Activated naive CD8-positive, alpha-beta T cell treated with anti-CD3 and anti-CD28 coated beads, Interleukin-2, amount 10 ng/mL, durations not matched to agents 7 days and 5 days (primary cell): ENCODE measurements around the gene C11orf86. TPM values are rescaled to one million over a fixed set of nuclear protein-coding genes. Genes with fewer than 3 reads are reported as not detected.

ENCODE experiments used
- ATAC-seq: fragments of 150-1000 bp; cut with Tn5 transposase; one replicate; pipeline ENCODE4 v1.10.0; 2021; ENCODE audit warnings: low read depth, moderate library complexity
- POLR2A ChIA-PET: fragments of 350-600 bp; sonication (Branson Sonifier 250); formaldehyde crosslinking; loops from one replicate; lab custom pipeline; 2021; ENCODE audit warnings: antibody characterized with exemption; lab: Charles Lee
- DNase-seq: peaks from one replicate; pipeline ENCODE4 v3.0.0; 2021
- H3K27ac Mint-ChIP-seq: one replicate; pipeline ENCODE4 v1.8.0; 2022; ENCODE audit warnings: mild to moderate bottlenecking, mixed read lengths
- H3K27me3 Mint-ChIP-seq: one replicate; pipeline ENCODE4 v1.8.0; 2022; ENCODE audit warnings: mild to moderate bottlenecking, moderate library complexity, mixed read lengths
- H3K36me3 Mint-ChIP-seq: one replicate; pipeline ENCODE4 v1.8.0; 2021; ENCODE audit warnings: mild to moderate bottlenecking, mixed read lengths
- H3K4me1 Mint-ChIP-seq: one replicate; pipeline ENCODE4 v1.8.0; 2021; ENCODE audit warnings: mixed read lengths
- H3K4me3 Mint-ChIP-seq: one replicate; pipeline ENCODE4 v1.8.0; 2022; ENCODE audit warnings: mild to moderate bottlenecking, moderate library complexity, mixed read lengths
- H3K9me3 Mint-ChIP-seq: one replicate; pipeline ENCODE4 v1.8.0; 2021; ENCODE audit warnings: mixed read lengths
- total RNA-seq, 2 experiments: library from RNA; stranded (reverse); gene quantifications; one replicate each; pipeline ENCODE4 v1.2.3, GENCODE V29; 2021

Gene C11orf86
- total RNA-seq, 2 experiments from 2014 or later: not detected

DNA sequence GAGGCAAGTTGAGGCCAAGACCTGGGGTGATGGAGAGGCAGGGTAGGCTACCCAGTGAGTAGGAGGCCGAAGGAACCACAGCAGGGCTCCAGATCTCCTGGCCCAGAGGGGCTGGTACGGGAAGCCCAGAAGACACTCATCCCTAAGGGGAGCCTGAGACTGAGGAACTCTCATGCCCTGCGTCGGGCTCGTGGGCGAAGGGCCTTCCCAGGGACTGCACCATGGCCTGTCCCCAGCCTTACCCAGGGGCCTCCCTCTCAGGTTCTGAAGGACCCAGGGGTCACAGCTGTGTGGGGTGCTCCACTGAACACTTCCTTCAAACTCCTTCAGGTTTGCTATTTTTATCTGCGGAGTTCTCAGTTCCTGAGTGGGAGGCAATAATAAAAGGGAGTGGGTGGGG is 32.0 kb downstream of the C11orf86 start:
- Mint-ChIP-seq H3K27ac (no peak overlapping the region), H3K9me3 (no peaks in the 10 kb centered on the region), H3K4me3 (no peak overlapping the region), H3K36me3 (no peaks in the 10 kb centered on the region), H3K27me3 (peaks cover 7% of the 10 kb centered on the region), H3K4me1 (no peaks in the 10 kb centered on the region)
- POLR2A ChIA-PET: no interaction called here
- ATAC-seq (no peak), DNase-seq (no peak)

- POLR2A ChIA-PET: no interaction called here
- H3K4me1 Mint-ChIP-seq: no peaks in the 10 kb centered on the region
- H3K36me3 Mint-ChIP-seq: no peaks in the 10 kb centered on the region
- H3K27ac Mint-ChIP-seq: no peak overlapping the region
- H3K27me3 Mint-ChIP-seq: peaks cover 7% of the 10 kb centered on the region
- ATAC-seq (no peak), DNase-seq (no peak)
- no peaks in the 10 kb centered on the region for H3K9me3 Mint-ChIP-seq
- no peak overlapping the region for H3K4me3 Mint-ChIP-seq
Observed at GRCh38 chr11:67010296-67010905, 35.3 kb downstream of the C11orf86 start.

DNA sequence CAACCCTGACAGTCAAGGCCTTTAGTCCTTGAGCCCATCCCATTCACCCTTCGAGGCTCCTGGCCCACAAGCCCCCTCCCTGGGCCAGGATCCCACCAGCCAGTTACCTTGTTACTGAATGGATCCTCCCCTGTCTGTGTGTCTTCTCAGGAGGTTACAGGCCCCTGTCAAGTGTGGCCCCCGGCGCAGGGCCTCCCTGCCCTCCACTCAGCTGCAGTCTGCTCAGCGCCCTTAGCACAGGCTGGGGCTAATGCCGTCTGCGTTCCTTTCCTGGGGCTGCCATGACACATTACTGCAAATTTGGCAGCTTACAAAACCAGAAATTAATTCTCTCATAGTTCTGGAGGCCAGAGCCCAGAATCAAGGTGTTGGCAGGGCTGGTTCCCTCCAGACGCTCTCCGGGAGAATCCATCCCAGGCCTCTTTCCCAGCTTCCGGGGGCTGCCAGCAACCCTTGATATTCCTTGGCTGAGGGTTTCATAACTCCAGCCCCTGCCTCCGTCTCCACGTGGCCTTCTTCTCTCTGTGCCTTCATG is 38.5 kb downstream of the C11orf86 start:
- ATAC-seq (no peak), DNase-seq (no peak)
- Mint-ChIP-seq H3K36me3 (no peaks in the 10 kb centered on the region), H3K27me3 (peaks cover 7% of the 10 kb centered on the region), H3K9me3 (no peaks in the 10 kb centered on the region), H3K4me1 (no peaks in the 10 kb centered on the region), H3K27ac (no peak overlapping the region), H3K4me3 (no peak overlapping the region)
- POLR2A ChIA-PET: no interaction called here

DNA sequence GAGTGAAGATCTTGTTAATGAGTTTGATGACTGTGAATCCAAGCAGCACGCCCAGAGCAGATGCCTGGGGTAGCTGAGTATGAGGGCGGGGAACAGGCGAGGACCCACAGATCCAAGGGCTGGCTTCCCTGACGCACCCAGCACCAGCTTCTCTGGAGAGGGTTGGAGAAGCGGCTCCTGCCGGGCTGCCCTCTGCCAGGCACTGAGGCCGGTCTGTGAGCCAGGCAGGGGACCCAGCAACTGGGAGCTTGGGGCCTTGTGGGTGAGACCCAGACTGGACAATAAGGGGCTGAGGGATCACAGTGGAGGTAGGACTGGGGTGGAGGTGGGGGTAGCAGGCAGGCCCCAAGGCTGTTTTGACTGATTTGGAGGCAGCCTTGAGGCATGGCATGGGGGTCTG is 39.2 kb downstream of the C11orf86 start:
- Mint-ChIP-seq H3K27ac (no peak overlapping the region), H3K9me3 (peaks cover 3% of the 10 kb centered on the region), H3K27me3 (peaks cover 9% of the 10 kb centered on the region), H3K36me3 (peaks cover 2% of the 10 kb centered on the region), H3K4me1 (no peaks in the 10 kb centered on the region), H3K4me3 (no peak overlapping the region)
- DNase-seq (no peak), ATAC-seq (no peak)
- POLR2A ChIA-PET: no interaction called here

GRCh38 chr11:67015048-67015447 is 39.9 kb downstream of the C11orf86 start:
- peaks cover 3% of the 10 kb centered on the region for H3K9me3 Mint-ChIP-seq
- POLR2A ChIA-PET: no interaction called here
- H3K4me3 Mint-ChIP-seq: no peak overlapping the region
- H3K27me3 Mint-ChIP-seq: peaks cover 8% of the 10 kb centered on the region
- H3K36me3 Mint-ChIP-seq: peaks cover 2% of the 10 kb centered on the region
- H3K27ac Mint-ChIP-seq: no peak overlapping the region
- DNase-seq (no peak), ATAC-seq (no peak)
- no peaks in the 10 kb centered on the region for H3K4me1 Mint-ChIP-seq

- no peak for ATAC-seq
- peaks cover 2% of the 10 kb centered on the region for H3K36me3 Mint-ChIP-seq
- H3K4me1 Mint-ChIP-seq: no peaks in the 10 kb centered on the region
- DNase-seq: no peak
- H3K27me3 Mint-ChIP-seq: peaks cover 20% of the 10 kb centered on the region
- H3K4me3 Mint-ChIP-seq: no peak overlapping the region
- H3K9me3 Mint-ChIP-seq: peaks cover 3% of the 10 kb centered on the region
- POLR2A ChIA-PET: no interaction called here
- no peak overlapping the region for H3K27ac Mint-ChIP-seq
Observed at GRCh38 chr11:67016550-67016949, 41.4 kb downstream of the C11orf86 start.

DNA sequence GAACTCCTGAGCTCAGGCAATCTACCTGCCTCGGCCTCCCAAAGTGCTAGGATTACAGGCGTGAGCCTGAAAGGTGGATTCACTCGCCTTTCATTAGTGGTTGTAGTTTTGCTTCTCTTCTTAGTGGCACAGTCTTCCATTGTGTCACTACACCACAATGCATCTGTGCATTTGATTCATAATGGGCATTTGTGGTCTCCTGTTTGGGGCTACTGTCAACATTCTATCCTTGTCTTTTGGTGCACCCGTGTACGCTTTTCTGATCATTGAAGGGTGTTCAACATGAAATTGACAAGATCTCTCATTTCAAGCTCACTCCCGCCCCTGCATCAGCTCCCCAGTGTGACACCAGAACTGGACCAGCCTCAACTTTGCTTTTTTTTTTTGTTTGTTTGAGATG is 45.8 kb downstream of the C11orf86 start:
- POLR2A ChIA-PET: no interaction called here
- no peak overlapping the region for H3K27ac Mint-ChIP-seq
- ATAC-seq: no peak
- H3K4me1 Mint-ChIP-seq: peaks cover 13% of the 10 kb centered on the region
- peaks cover 2% of the 10 kb centered on the region for H3K36me3 Mint-ChIP-seq
- H3K27me3 Mint-ChIP-seq: peaks cover 55% of the 10 kb centered on the region
- DNase-seq: no peak
- peaks cover 3% of the 10 kb centered on the region for H3K9me3 Mint-ChIP-seq
- no peak overlapping the region for H3K4me3 Mint-ChIP-seq

GRCh38 chr11:67022341-67022933 is 47.3 kb downstream of the C11orf86 start:
- POLR2A ChIA-PET: interaction anchor here (0.6 kb wide), 1 partner anchor 31 kb away, joined by 3 read pairs; no protein-coding TSS in a partner anchor
- ATAC-seq (no peak), DNase-seq (no peak)
- peaks cover 3% of the 10 kb centered on the region for H3K9me3 Mint-ChIP-seq
- H3K27me3 Mint-ChIP-seq: peaks cover 66% of the 10 kb centered on the region
- no peak overlapping the region for H3K4me3 Mint-ChIP-seq
- peaks cover 2% of the 10 kb centered on the region for H3K36me3 Mint-ChIP-seq
- H3K4me1 Mint-ChIP-seq: peaks cover 13% of the 10 kb centered on the region
- H3K27ac Mint-ChIP-seq: no peak overlapping the region

DNA sequence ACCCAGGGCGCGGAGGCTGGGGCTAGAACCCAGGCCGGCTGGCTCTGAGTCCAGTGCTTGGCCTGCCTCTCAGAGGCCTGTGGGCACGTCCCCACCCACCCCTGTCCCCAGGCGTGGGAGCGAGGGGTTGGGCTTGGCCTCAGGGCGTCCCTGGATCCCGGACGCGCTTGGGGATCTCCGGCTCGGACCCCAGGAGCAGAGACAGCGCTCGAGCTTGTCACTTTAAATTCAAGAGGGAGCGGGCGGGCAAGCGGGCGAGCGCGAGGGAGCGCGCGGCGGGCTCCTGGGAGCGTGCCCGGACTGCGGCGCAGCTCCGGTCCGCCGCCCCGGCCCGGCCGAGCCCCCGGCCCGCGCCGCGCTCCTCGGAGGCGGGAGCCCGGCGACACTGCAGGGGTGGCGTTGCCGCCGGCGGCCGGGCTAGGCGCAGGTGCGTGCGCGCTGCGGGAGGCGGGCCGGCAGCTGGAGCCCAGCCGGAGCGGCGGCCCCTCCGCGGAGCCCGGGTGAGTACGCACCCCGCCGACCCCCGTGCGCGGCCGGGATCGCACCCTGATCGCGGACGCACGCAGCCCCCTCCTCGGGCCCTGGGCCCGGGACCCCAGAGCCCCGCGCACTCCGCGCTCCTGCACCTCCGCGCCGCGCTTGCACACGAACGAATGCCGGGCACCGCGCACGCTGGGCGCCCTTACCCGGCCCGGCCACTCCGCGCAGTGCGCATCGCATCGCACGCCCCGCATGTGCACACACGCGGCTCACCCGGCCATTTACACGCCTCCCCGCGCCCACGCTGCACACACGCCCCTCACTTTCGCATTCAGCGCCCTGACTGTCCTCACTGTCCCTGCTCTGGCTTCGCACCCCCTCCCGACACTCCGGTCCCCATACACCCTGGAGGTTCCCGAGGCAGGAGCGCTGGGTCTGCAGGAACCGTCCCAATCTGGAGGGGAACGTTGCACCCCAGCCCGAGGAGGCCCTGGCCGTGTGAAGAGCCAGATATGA is 48.2 kb downstream of the C11orf86 start, which contains the start of gene SYT12:
SYT12 (plus strand) TSS at position 174 of the 996 bp plus-strand sequence. CDS start 7,011 bp downstream, outside the sequence.
- POLR2A ChIA-PET: interaction anchor here (0.6 kb wide), 1 partner anchor 30 kb away, joined by 3 read pairs; no protein-coding TSS in a partner anchor
- peak within 1 kb of the TSS; percentile 64 for H3K4me3 Mint-ChIP-seq
- peak; percentile 37 for ATAC-seq
- H3K27ac Mint-ChIP-seq: peak within 1 kb of the TSS; percentile 21
- H3K27me3 Mint-ChIP-seq: peaks cover 69% of the 10 kb centered on the region
- peaks cover 13% of the 10 kb centered on the region for H3K4me1 Mint-ChIP-seq
- H3K9me3 Mint-ChIP-seq: peaks cover 3% of the 10 kb centered on the region
- DNase-seq: peak; percentile 39
- peaks cover 2% of the 10 kb centered on the region for H3K36me3 Mint-ChIP-seq

- H3K4me1 Mint-ChIP-seq: peaks cover 13% of the 10 kb centered on the region
- DNase-seq: no peak
- H3K4me3 Mint-ChIP-seq: peak overlapping the region; percentile 64
- ATAC-seq: no peak
- peaks cover under 1% of the 10 kb centered on the region for H3K36me3 Mint-ChIP-seq
- POLR2A ChIA-PET: no interaction called here
- peaks cover 70% of the 10 kb centered on the region for H3K27me3 Mint-ChIP-seq
- peaks cover under 1% of the 10 kb centered on the region for H3K9me3 Mint-ChIP-seq
- H3K27ac Mint-ChIP-seq: peak overlapping the region; percentile 21
Observed at GRCh38 chr11:67023957-67024353, 48.9 kb downstream of the C11orf86 start.

GRCh38 chr11:67024410-67024809 is 49.3 kb downstream of the C11orf86 start:
- peak; percentile 66 for DNase-seq
- POLR2A ChIA-PET: no interaction called here
- Mint-ChIP-seq H3K4me1 (peaks cover 13% of the 10 kb centered on the region), H3K27ac (no peak overlapping the region), H3K27me3 (peaks cover 70% of the 10 kb centered on the region), H3K36me3 (no peaks in the 10 kb centered on the region), H3K9me3 (no peaks in the 10 kb centered on the region), H3K4me3 (peak overlapping the region; percentile 54)
- peak; percentile 37 for ATAC-seq

GRCh38 chr11:67024966-67025365 is 49.9 kb downstream of the C11orf86 start:
- Mint-ChIP-seq H3K4me1 (peaks cover 13% of the 10 kb centered on the region), H3K36me3 (no peaks in the 10 kb centered on the region), H3K4me3 (no peak overlapping the region), H3K9me3 (no peaks in the 10 kb centered on the region), H3K27me3 (peaks cover 74% of the 10 kb centered on the region), H3K27ac (no peak overlapping the region)
- POLR2A ChIA-PET: no interaction called here
- no peak for ATAC-seq
- no peak for DNase-seq

DNA sequence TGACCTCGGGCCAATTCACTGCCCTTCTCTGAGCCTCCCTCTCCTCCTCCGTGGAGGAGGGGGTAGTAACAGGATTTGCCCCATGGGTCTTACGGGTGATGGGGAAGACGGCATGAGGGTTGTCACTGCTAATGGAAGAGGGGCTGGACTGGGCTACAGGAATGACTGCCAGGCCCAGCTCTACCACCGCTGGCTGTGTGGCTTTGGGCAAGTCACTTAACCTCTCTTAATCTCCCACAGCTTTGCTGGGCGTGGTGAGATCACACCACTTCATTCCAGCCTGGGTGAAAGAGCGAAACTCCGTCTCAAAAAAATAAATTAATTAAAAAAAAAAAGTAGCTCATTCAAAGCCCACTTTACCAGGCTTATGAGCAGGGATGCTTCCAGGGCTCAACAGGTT is 50.6 kb downstream of the C11orf86 start:
- no peak for ATAC-seq
- POLR2A ChIA-PET: no interaction called here
- H3K27ac Mint-ChIP-seq: no peak overlapping the region
- no peaks in the 10 kb centered on the region for H3K9me3 Mint-ChIP-seq
- H3K36me3 Mint-ChIP-seq: no peaks in the 10 kb centered on the region
- no peak for DNase-seq
- H3K4me3 Mint-ChIP-seq: no peak overlapping the region
- H3K4me1 Mint-ChIP-seq: peaks cover 13% of the 10 kb centered on the region
- H3K27me3 Mint-ChIP-seq: peaks cover 76% of the 10 kb centered on the region
